HG03575 (cell line): ENCODE measurements around the gene ARL17B.
"Not testable (repeated sequence)": the region's sequence is repeated elsewhere in the genome, so short reads cannot be mapped to it uniquely, and the experiment has no call there.

ENCODE experiments used
- ATAC-seq: cut with Tn5 transposase; IDR thresholded peaks from one replicate; pipeline ENCODE4 v1.9.1; 2021; ENCODE audit not compliant: unreplicated experiment, insufficient number of reproducible peaks, low FRiP score; ENCODE audit errors: extremely low read depth

Gene ARL17B

GRCh38 chr17:46361755-46362154 lies at the start of gene ARL17B:
Gene ARL17B (minus strand): TSS chr17:46361766. CDS start chr17:46358397, 3,369 bp downstream.
- ATAC-seq = not testable (repeated sequence)

DNA sequence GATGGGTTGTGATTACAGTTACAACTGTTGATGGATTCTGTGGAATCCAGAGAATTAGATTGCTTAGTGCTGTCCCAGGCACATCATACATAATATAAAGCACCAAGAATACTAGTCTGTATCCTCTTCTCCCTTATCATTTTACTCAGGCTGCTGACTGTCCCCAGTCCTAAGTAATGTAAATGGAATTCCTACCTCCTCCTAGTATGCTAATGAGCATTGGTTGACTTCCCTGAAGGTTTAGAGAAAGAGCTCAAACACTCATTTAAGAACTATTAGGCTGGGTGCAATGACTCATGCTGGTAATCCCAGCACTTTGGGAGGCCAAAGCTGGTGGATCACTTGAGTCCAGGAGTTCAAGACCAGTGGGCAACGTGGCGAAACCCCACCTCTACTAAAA lies 48.3 kb upstream of the ARL17B start:
- not testable (repeated sequence) for ATAC-seq

- not testable (repeated sequence) for ATAC-seq
These were observed 45.6 kb upstream of the ARL17B start for GRCh38 chr17:46407155-46407554.

GRCh38 chr17:46401033-46401787 lies 39.6 kb upstream of the ARL17B start:
- ATAC-seq = not testable (repeated sequence)

DNA sequence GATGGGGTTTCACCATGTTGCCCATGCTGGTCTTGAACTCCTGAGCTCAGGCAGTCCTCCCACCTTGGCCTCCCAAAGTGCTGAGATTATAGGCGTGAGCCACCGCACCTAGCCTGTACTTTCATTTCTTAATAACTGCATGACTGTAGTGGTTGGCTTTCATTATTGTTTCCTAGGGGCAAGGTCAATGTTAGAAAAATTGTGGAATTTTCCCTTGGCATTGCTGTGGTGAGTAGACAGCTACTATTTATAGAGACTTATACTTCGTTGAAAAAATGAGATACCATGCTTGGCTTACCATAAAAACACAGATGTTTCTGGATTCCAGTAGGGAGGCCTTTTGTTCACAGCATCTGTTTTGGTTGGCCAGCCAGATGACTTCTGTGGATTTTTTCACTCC lies 39.0 kb upstream of the ARL17B start:
- not testable (repeated sequence) for ATAC-seq

GRCh38 chr17:46399993-46400392 lies 38.4 kb upstream of the ARL17B start:
- ATAC-seq = not testable (repeated sequence)

GRCh38 chr17:46396292-46396691 lies 34.7 kb upstream of the ARL17B start:
- ATAC-seq = not testable (repeated sequence)

DNA sequence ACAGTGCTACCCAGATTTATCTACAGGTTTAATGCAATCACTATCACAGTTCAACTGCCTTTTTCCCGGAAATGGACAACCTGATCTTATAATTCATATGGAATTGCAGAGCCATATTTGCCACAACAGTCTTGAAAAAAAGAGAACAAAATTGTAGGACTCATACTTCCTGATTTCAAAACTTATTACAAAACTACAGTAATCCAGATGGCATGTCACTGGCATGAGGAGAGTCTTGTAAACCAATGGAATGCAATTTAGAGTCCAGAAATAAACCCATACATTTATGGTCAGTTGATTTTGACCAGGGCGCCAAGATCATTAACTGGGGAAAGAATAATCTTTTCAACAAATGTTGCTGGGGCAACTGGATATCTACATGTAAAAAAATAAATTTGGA lies 32.1 kb upstream of the ARL17B start:
- not testable (repeated sequence) for ATAC-seq

DNA sequence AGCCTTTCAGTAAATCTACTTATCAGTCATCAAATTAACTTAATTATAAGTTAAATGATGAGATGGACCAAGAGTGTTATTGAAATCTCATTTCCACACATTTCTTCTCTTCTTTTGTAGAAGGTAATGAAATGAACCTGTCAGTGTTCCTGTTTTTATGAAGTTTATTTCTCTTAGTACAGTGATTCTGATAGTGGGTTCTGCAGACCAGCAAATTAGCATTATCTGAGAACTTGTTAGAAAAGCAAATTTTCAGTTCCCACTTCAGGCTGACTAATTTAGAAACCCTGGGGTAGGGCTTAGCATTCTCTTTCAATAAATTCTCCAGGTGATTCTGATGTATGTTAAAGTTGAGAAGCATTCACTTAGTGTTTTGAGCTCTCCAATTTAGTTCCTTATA lies 23.9 kb upstream of the ARL17B start:
- not testable (repeated sequence) for ATAC-seq

- not testable (repeated sequence) for ATAC-seq
These were observed 21.6 kb upstream of the ARL17B start for GRCh38 chr17:46383118-46383517.

DNA sequence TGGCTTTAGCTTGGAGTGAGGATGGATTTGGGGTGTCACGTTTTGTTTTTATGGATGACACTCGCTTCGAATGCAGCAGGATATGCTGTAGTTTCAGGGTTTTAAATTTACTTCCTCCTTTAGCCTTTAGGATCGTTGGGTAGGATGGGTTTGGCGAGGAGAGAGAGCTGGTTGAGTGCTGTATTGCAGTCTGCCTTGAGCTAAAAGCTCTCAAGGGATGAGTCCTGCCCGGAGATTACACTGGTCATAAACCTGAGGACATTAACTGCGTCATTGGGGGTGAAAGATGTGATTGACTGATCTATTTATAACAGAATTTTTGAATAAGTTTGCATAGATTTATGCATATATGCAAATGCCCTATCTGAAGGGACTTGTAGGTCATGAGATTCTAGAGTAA lies 11.9 kb upstream of the ARL17B start:
- not testable (repeated sequence) for ATAC-seq

DNA sequence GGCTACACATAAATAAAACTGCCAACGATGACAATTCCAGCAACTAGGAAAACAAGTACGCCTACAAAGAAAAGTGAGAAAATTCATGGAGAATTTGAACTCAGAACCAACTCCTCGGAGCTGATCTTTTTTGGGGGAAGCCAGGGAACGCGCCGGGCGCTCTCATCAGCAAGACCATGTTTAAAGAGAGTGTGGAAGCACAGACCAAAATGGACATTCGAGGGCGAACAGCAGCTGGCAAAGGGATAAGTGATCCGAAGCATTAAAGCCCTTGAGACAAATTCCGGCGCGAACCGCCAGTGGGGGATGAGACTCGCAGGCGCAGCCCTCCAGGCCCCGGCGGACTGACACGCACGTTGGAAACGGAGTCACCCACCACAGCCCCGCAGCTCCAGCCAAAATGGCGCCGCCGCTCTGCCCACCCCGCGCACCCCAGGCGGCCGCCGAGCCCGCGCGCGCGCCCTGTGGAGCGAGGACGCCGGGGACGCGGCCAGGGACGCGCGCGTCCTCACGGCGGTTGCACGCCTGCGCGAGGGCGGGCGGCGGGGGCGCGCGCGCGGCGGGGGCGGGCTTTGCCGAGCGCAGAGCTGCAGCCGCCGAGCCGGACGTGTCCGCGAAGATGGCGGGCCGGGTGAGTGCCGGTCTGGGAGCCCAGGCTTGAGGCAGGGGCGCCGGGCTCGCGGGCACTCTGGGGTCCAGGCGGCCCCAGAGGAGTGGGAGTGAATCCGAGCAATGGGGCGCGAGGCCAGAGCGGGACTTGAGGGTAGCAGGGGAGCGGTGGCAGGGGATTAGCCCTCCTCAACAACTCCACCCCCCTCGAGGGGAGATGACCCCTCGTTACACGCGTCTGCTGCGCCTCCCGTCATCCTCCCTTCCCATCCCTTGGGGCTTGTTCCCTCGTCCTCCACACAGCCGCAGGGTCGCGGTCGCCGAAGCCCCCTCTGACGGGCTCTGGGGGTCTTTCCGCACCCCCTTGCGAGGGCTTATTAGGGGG lies 11.0 kb upstream of the ARL17B start:
- not testable (repeated sequence) for ATAC-seq

GRCh38 chr17:46367520-46367919 lies 6.0 kb upstream of the ARL17B start:
- not testable (repeated sequence) for ATAC-seq

- ATAC-seq = not testable (repeated sequence)
These were observed 326 bp downstream of the ARL17B start for GRCh38 chr17:46361145-46361735.

GRCh38 chr17:46353856-46354255 lies 7.7 kb downstream of the ARL17B start:
- not testable (repeated sequence) for ATAC-seq

DNA sequence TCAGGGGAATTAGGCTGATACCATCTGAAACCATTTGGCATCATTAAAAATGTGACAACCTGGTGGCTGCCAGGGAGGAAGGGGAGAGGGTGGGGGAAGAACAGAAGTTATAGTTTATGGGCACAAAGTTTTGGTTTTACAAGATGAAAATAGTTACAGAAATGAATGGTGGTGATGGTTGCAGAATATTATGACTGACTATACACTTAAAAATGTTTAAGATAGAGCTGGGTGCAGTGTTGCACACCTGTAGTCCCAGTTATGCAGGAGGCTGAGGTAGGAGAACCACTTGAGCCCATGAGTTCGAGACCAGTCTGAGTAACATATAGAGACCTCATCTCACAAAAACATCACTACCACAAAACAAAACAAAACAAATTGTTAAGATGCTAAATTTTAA lies 12.5 kb downstream of the ARL17B start:
- not testable (repeated sequence) for ATAC-seq

DNA sequence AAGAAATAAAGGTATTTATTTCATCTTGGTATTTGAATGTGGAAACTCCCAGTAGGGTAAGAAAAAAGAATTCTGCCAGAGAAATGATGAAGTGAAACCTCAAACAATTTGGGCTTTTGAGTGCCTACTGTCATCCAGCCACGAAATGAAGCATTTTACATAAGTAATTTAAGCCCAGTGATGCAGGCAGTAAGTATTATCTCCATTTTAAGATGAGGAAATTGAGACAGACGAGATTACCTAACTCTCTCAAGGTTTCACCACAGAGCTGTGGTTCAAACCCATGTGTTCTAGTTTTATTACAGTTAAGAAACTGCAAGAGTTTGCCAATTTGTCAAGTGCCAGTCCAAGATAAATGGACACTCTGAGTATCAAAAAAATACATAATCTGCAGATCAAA lies 13.2 kb downstream of the ARL17B start:
- ATAC-seq = not testable (repeated sequence)

DNA sequence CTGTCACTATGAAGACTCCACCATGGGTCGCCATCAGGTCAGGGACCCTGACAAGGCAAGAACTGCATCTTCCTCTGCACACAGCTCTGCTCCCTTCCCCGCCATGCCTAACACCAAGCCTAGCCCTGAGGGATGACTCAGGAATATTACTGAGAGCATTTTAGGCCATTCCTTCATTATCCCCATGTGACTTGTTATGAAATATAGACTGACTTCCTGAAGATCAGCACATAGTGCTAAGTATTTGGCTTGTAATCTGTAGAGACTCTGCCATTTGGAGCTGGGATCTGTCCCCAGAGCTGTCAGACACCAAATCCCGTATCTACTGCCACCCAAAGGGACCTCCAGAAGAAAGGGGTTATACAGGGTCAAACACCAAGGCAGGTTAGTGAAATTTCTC lies 19.4 kb downstream of the ARL17B start:
- not testable (repeated sequence) for ATAC-seq

DNA sequence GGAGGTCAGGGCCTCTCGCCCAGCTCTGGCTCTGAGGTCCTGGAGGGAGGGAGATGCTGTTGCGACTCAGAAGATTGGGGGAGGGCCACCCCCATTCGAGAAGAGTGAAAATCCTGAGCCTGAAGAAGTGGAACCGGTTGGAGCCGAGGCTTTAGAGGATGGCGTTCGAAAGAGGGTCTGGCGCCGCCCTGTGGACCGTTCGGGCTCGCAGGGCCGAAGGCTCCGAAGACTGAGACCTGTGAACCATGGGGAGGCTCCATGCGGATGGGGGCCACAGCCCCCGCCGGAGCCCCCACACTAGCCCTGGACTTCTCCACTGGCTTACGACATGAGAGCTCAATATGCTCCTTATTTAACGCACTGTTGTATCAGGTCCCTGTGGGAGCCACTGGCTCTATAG lies 20.3 kb downstream of the ARL17B start:
- ATAC-seq = not testable (repeated sequence)
